ENCODE data around the gene CSPG4.
"Not testable (repeated sequence)": the region's sequence is repeated elsewhere in the genome, so short reads cannot be mapped to it uniquely, and the experiment has no call there.

Gene CSPG4

DNA sequence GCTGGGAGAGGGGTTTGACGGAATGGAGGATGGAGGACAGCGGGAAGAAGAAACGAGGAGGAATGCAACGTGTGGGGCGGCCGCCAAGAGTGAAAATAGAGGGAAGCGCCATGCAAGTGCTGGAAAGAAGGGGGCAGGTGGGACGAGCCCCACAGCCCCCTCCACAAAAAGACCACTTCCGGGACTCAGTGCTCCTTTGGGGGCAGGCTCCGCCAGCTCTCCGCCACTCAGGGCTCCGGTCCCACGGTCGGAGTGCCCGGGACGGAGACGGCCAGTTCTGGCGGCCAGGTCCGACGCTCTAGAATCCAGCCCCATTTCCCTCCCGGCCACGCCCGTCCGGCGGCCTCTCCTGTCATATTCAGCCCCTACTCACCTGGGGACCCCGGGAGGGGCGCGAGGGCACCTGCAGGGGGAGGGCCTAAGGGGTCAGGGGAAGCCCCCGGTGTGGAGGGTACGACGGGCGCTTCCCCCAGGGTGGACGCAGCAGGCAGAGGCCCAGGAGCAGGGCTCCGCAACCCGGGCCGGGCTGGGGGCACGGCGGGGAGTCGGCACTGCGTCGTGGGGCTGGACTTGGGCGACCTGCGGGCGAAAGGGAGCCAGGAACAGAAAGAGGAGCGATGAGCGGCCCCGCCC, 25.5 kb upstream of the CSPG4 start:
- no peak for DNase-seq (ENCODE audit: low read depth)

DNA sequence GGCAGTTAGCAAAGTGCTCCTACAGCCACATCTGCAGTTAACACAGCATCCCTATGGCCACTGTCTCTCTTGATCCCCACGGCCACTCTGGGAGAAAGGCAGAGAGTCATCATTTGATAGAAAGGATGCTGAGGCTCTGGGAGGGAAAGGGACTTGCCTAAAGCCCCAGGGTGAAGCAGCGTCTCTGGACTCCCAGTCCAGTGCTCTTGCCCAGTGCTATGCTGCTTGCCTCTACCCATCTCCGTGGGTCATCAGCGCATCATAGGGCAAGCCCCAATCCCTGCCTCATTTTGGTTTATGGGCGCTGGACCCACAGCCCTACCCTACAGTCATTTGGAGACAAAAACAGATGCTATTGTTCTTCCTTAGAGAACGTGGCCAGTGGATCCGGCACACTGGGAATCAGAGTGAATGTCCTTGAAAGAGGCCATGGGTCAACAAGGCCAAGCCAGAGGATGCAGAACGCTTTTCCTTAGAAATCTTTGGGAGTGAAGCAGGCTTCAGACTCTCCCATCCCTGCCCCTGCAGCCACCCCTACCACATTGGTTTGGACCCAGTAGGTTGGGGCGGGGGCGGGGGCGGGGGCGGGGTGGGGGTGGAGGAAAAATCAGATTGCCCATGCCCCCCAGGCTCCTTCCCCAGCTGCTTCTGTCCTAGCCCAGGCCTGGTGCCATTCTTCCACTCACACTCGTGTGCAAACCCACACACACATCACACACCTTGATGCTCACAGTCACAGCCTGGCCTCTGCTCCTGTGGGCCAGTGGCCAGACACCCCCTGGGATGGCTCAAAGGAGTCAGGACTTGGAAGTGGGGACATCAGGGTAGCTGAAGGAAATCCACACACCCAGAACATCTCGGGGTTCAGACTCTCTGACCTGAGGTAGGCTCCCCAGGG, 24.7 kb upstream of the CSPG4 start:
- DNase-seq (ENCODE audit: low read depth) = not testable (repeated sequence)

DNA sequence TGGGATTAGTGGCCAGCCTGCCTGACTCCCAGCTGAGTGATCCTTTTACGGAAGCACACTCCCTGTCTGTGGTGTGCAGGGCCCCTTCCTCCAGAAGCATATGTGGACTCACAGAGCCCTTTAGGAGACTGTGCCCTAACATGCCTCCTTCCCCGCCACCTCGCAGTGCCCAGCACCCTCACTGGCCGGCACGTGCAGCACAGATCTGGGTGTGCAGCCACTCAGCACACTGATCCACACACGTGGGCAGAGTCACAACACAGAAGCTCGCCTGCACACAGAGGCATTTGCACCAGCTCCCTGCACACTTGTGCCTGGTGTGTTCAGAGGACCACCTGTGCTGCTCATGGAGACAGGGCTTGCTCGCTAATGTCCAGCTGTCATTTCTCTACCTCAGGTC, 23.6 kb upstream of the CSPG4 start:
- no peak for DNase-seq (ENCODE audit: low read depth)

DNA sequence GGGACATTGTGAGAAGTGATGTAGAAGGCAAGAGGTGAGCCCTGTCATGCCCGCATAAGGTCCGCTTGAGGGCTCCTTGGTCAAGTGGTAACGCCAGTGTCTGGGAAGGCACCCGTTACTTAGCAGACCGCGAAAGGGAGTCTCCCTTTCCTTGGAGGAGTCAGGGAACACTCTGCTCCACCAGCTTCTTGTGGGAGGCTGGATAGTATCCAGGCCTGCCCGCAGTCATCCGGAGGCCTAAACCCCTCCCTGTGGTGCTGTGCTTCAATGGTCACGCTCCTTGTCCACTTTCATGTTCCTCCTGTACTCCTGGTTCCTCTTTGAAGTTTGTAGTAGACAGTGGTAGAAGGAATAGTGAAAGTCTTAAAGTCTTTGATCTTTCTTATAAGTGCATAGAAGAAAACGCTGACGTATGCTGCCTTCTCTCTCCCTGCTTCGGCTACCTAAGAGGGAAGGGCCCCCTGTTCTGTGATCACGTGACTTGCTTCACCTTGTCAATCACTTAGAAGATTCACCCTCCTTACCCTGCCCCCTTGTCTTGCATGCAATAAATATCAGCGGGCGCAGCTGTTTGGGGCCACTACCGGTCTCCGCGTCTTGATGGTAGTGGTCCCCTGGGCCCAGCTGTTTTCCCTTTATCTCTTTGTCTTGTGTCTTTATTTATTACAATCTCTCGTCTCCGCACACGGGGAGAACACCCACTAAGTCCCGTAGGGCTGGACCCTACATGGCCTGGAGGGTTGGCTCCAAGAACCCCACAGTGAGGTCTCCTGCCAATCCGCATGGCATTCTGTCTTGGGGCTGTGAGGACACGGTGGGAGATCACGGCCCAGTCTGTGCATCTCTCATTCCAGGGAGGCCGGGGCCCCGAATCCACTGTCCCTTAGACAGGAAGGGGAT, 22.5 kb upstream of the CSPG4 start:
- DNase-seq (ENCODE audit: low read depth) = not testable (repeated sequence)

DNA sequence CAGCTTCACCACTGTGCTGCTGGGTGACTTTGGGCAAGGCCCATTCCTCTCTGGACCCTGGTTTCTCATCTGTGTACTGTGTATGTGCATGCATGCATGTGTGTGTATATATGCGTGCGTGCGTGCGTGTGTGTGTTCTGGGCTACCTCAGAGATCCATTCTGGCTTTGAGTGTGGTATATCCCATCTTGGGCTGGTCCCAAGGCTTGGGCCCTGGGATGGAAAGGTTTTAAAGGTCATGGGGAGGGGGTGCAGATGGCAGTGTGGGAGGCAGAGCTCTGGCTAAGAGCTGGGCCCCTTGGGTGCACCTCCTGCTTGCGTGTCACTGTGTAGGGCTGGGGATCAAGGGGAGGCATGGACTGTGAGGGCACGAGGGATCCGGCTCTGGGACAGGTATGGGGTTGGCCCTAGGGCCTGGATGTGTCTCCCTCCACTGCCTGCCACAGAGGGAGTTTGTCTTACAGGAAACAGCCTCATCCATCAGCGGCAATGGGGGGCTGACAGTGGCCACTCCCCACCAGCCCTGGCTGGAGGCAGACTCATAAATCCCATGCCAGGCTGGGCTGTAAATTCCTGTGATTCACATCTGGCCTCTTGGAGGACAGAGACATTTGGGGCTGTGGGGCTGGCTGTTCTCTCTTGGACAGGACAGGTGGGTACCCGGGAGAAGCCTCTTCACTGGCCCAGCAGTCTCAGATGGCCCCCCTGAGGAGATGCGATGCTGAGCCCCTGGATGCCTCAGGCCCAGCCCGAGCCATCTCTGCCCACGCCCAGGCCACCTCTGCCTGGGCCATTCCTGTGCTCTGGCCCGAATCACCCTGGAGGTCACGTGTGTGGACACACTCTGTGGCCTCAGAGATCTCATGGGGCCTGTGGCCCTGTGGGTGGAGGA, 21.4 kb upstream of the CSPG4 start:
- no peak for DNase-seq (ENCODE audit: low read depth)

DNA sequence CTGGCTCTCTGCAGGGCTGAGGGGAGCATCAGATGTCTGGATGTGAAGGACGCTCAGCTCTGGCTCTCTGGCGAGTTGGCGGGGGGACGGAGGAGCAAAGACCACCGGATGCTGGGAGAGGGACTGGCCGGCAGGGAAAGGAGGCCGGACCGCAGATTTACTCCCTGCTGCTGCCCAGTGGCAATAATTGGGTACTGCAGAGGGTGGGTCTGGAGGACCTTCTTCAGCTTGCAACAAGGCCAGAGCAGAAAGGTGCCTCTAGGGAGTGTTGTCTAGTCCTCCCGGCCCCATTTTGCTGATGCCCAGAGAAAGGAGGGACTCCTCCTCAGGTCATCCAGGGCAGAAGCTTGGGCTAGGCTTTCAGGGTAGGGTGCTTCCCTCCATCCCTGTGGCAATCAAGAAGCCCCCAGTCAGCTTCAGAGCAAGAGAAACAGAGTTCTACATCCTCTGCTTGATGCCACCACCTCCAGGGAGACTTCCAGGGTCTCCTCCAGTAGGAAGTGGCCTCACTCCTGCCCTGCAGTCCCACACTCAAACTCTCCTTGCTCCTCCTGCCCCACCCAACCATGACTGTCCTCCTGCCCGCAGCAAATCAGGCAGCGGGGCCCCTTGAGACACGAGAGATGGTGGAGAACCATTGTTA, 20.3 kb upstream of the CSPG4 start:
- DNase-seq (ENCODE audit: low read depth) = no peak

DNA sequence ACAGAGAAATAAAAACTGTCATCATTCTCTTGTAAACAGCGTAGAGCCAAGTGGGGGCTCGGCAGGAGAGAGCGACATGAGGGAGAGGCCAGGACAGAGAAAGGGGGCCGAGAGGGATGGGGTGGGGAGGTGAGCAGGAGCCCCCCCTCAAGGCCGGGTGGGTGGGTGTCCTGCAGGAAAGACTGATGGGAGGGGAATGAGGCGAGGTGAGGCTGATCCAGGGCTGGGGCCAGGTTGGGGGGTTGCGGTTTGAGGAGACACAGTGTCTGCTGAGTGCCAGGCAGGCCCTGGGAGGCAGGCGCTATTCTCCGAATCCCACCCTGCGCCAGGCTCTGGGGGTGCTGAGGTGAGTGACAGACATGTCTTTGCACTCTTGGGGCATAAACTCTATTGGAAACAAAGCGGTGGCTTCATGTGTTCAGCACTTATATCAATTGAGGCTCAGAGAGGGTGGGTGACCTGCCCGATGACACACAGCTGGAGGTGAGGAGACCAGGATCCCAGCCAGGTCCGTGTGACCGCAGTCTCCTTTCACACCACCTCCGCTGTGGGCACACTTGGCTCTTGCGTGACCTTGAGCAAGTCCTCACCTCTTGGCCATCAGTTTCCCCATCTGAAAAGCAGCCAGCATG, 19.6 kb upstream of the CSPG4 start:
- DNase-seq (ENCODE audit: low read depth) = no peak

DNA sequence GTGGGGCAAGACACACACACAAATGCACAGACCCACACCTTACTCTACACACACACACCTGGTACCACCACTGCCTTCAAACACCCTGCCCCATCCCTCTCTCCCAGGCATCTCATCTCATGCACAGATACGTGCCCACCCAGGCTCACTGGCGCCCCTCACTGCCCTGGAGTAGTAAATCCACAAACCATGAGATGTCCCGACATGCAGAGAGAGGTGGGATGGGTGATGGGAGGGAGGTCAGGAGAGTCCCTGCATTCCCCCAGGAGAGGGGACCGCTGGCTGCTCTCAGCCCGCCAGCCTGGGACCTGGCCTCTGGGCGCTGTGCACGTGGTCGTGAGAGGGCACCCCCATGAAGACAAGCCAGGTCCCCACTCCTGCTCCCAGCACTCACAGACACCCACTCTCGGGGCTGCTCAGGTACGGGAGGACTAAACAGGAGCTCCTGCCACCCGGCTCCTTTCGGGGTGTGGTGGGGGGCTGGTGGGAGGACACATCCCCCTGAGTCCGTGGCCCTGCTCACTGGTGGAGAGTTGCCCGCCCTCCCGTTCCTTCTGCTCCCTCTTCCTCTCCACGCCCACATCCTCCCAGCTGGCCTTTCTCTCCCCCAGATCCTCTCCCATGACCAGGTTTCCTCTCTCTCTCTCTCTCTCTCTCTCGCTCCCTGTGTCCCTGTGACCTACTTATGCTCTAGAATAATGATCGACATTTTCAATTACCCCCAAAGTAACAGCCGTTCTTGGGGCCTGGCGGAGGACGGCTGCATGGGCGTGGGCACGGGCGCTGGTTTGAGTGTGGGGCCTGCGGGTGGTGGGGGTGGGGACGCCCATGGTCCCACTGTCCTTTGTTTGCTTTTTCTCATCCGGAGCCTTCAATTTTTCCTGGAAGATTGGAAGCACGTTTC, 18.9 kb upstream of the CSPG4 start:
- no peak for DNase-seq (ENCODE audit: low read depth)

DNA sequence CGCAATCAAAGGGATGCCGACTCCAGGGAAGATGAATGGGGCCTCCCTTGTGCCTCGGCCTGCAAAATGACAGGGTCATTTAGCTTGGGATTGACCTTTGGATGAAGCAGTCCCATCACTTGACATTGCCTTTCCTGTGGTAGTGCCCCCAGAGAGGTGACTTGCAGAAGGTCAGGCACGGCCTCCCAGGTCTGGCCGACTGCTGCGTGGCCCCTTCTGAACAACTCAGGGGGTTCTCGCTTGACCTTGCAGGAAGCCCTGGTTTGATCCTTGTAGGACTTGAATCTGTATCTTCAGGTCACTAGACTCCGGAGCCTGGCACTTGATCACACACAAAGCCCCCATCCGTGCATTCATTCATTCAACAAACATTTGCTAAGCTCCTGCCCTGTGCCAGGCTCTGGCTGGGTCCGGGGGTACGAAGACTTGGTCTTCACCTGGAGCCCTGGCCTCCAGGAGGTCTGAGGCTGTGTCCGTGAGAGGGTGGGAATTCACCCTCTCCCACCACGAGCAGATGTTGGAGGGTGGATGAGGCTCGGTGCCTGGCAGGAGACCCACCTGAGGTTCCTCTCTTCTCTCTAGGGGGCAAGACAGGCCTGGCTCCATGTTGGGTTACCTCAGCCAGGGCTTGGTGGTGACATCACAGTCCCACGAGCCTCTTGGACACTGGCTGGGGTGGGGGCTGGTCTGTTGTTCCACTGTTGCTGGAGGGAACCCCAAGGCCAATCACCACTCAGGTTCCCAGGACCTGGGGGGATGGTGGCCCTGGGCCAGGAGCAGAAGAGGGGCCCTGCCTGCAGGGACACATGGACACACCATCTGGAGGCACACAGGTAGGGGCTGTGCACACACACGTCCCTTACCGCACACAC, 18.0 kb upstream of the CSPG4 start:
- DNase-seq (ENCODE audit: low read depth) = not testable (repeated sequence)

DNA sequence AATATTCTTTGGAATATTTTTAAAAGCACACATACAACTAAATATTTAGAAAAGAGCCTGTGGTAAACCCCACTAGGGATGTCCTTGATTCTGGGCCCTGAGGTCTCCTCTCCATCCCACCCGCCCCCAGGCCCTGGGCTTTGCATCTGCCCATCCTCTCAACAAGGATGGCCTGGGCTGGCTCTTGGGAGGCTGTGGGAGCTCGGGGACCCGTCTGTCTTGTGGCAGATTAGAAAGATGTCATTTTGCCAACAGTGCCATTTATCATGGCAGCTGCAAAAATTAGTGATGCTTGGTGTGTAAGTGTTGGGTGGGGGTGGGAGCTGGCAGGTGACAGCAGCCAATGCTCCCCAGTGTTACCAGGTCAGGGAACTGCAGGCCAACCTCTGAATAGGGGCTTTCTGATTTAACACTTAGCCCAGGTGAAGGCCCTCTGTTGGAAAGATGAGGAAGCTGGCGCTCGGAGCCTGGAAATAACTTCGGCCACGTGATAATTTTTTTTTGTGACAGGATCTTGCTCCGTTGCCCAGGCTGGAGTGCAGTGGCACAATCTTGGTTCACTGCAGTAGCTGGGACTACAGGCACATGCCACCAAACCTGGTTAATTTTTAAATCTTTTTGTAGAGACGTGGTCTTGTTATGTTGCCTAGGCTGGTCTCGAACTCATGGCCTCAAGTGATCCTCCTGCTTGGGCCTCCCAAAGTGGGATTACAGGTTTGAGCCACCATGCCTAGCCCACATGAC, 16.9 kb upstream of the CSPG4 start:
- no peak for DNase-seq (ENCODE audit: low read depth)

DNA sequence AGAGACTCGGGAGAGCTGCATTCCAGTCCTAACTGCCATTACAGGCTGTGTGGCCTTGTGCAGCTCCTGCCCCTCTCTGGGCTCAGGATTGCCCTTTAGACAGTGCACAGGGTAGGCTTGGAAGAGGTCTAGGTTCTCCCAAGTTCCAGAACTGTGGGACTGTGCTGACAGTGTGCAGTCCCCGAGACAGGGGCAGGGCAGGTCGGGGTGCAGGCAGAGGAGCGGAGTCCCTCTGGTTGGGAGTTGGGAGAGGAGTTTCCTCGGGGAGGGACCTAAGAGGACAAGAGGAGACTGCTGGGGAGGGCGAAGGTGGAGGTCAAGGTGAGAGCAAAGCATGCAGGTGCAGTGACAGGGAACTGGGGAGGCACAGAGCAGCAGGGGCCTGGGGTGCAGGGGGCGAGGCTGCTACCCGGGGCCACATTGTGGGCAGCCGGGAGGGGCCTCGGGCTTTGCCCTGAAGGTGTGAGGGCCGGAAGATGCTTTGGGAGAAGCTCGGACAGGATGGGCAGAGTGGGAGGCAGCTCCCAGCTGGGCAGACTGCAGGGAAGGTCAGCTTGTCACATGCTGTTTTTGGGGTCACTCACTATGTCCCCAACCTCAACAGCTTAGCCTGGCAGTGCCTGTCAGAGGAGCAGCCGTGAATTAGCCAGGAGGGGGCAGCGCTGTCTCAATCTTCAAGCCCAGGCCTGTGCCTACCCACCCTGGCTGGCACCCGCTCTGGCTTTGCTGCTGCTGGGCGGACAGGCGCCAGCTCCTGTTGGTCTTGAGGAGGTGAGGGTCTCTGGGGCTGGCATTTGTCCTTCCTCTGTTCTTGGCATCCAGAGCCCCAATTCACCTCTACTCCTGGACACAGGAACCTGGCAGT, 15.4 kb upstream of the CSPG4 start:
- no peak for DNase-seq (ENCODE audit: low read depth)

DNA sequence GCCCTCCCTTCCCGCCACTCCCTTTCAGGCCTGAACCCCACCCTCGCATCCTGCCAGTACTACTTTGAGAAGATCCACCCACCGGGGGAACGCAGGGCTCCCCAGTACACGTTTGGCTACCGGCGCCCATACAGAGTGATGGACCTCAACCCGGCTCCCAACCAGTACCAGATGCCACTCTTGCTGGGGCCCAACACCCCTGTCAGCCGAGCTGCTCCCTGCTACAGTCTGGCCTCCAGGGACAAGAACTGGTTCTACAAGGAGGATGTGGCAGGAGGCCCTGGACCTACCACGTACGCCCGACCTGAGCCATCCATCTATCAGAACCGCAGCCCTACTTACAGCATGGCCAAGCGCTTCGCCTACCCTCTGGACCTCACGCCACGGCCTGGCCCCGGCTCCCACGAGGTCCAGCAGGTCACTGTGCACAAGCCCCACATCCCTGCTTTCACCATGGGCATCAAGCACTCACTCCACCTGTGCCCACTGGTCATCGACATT, 14.4 kb upstream of the CSPG4 start:
- DNase-seq (ENCODE audit: low read depth) = no peak

DNA sequence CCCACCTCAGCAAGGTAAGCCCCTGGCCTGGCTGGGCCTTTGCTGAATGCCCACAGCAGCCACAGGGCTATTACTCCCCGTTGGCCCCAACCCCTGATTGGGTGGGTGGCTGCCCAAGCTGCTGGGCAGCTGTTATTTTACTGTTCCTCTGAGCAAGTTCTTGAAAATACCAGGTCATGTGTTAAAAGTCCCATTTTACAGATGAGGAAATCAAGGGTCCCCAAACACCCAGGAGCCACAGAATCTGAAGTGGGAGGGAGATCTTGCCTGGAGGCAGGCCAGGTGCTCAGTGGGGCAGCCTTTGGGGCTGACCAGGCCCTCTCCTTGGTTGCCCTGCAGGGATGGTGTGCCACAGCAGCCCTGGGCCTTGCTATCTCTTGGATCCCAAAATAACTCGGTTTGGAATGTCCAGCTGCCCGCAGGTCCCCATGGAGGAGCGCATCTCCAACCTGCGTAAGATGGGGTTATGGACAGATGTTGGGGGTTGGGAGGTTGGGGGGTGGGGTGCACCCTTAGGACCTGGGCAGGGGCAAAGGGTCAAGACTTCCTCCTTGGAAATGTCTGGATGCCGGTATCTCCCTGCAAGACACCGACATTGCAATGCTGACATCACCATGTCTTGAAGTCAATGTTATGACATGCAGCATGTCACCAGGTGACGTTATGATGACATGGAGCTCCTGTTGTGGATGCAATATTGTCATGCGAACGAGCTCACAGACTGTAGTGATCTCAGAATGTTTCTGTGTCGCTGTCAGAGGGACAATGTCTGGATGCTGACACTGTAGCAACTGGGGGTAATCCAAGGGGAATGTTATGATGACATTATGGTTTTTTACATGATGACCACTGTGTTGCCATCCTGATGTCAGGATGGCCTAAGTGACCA, 13.3 kb upstream of the CSPG4 start:
- no peak for DNase-seq (ENCODE audit: low read depth)

DNA sequence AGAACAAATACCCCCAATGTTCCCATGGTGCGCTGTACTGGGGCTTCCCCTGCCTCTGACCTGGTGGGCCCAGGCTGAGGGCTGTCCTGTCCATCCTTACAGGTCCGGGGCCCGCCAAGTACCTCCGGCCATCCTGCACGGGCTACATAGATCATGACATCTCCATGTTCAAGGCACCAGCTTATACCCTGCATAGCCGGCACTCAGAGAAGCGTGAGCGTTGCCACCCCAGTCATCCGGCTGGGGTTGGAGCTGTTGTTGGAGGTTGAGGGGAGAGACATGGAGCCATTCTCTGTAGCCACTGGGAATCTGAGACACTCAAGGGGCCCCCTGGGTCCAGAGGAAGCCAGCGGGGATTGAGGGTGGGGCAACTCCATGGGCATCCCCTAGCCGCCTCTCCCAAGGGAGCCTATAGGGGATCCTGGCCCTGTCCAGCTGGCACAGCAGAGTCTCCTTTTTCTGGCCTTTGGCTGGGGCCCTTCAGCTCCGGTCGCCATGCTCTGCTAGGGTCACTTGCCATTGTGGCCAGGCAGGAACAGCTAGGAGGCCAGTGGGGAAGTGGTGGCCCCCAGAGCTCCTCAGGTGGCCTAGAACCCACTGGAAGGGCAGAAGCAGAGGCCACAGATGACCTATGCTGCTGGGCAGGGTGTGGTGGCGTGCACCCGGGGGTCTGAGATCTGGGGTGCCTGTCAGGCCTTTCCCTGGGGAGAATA, 12.5 kb upstream of the CSPG4 start:
- DNase-seq (ENCODE audit: low read depth) = no peak

All from HS-5 (cell line).